CD4-positive, alpha-beta T cell (primary cell): Measurements from ENCODE around the gene ACR. TPM values are rescaled to one million over a fixed set of nuclear protein-coding genes. Genes with fewer than 3 reads are reported as not detected.

ENCODE experiments used
- ATAC-seq: fragments of 200-7000 bp; cut with Tn5 transposase; one replicate; pipeline ENCODE4 v1.10.0; 2022; ENCODE audit warnings: mild to moderate bottlenecking; ENCODE audit not compliant: poor library complexity
- CTCF ChIA-PET: fragments of 350-600 bp; sonication (Branson Sonifier 250); formaldehyde crosslinking; loops from one replicate; lab custom pipeline; 2021; ENCODE audit warnings: antibody characterized with exemption, inconsistent platforms; lab: Charles Lee
- POLR2A ChIA-PET: fragments of 350-600 bp; sonication (Branson Sonifier 250); formaldehyde crosslinking; loops from one replicate; lab custom pipeline; 2021; ENCODE audit warnings: antibody characterized with exemption, inconsistent platforms; lab: Charles Lee
- DNase-seq, 14 experiments: peaks; one replicate each; pipeline ENCODE4 v3.0.0-alpha.2; 2013 to 2020; ENCODE audit warnings: mixed read lengths in 2 of 14
- H3K27ac ChIP-seq, 2 donors: one replicate each; pipeline versions ENCODE4 v1.5.1 to v1.7.0; 2013; ENCODE audit warnings: low read length in 2 of 2, low read depth in 1 of 2, mild to moderate bottlenecking in 1 of 2
- H3K27me3 ChIP-seq, 2 experiments: 1 replicate in 1 of 2; 2 replicates in 1 of 2; pipeline versions ENCODE4 v1.6.1 to v1.7.0; 2013; ENCODE audit warnings: low read length in 2 of 2, control low read depth in 1 of 2, mild to moderate bottlenecking in 1 of 2, moderate library complexity in 1 of 2; ENCODE audit not compliant: insufficient read depth in 2 of 2, control insufficient read depth in 1 of 2
- H3K36me3 ChIP-seq: one replicate; pipeline ENCODE4 v1.6.1; 2013; ENCODE audit warnings: low read length, control low read depth; ENCODE audit not compliant: insufficient read depth
- H3K4me1 ChIP-seq: one replicate; pipeline ENCODE4 v1.6.1; 2013; ENCODE audit warnings: low read length, control low read depth; ENCODE audit not compliant: insufficient read depth
- H3K4me3 ChIP-seq: one replicate; pipeline ENCODE4 v1.5.1; 2013; ENCODE audit warnings: mild to moderate bottlenecking, low read length, moderate library complexity
- H3K9me3 ChIP-seq, 2 experiments: 1 replicate in 1 of 2; 2 replicates in 1 of 2; pipeline versions ENCODE4 v1.6.1 to v1.7.0; 2013; ENCODE audit warnings: low read length in 2 of 2, mild to moderate bottlenecking in 2 of 2, control low read depth in 1 of 2, moderate library complexity in 1 of 2; ENCODE audit not compliant: control insufficient read depth in 1 of 2, insufficient read depth in 1 of 2
- H3K27ac Mint-ChIP-seq: one replicate; pipeline ENCODE4 v1.8.0; 2020; ENCODE audit warnings: mixed read lengths
- H3K27me3 Mint-ChIP-seq: one replicate; pipeline ENCODE4 v1.8.0; 2021; ENCODE audit warnings: mixed read lengths
- H3K36me3 Mint-ChIP-seq: one replicate; pipeline ENCODE4 v1.8.0; 2021; ENCODE audit warnings: low read depth, mixed read lengths
- H3K4me1 Mint-ChIP-seq: one replicate; pipeline ENCODE4 v1.8.0; 2021; ENCODE audit warnings: low read depth, mixed read lengths
- H3K4me3 Mint-ChIP-seq: one replicate; pipeline ENCODE4 v1.8.0; 2020; ENCODE audit warnings: mild to moderate bottlenecking, mixed read lengths
- H3K9me3 Mint-ChIP-seq: one replicate; pipeline ENCODE4 v1.8.0; 2020; ENCODE audit warnings: mixed read lengths
- CTCF ChIP-seq: fragments of 200-600 bp; IDR thresholded peaks from one replicate; pipeline ENCODE4 v1.8.0; 2022; ENCODE audit warnings: antibody characterized with exemption, mild to moderate bottlenecking
- intact Hi-C, 2 experiments: fragments of 100-400 bp; cut with DNase I in 1 of 2; cut with micrococcal nuclease in 1 of 2; formaldehyde crosslinking; loops; one replicate each; pipeline versions ENCODE4 v1.15.1 to v1.9.0; 2023 to 2025; cut with DNase I, micrococcal nuclease
- total RNA-seq, 174 experiments: library from RNA in 2 of 174; stranded (reverse) in 2 of 174; gene quantifications; one replicate each; pipeline ENCODE4 v1.2.3 and lab custom pipeline; 2021 to 2026

Gene ACR
- total RNA-seq, 2 experiments from 2014 or later: not detected

- no peak for ATAC-seq
Measured at GRCh38 chr22:50734986-50735738, 2.8 kb upstream of the ACR start.

GRCh38 chr22:50735739-50736030, 2.3 kb upstream of the ACR start:
- DNase-seq (no peak), ATAC-seq (no peak)
- intact Hi-C loops: no loop called here
- Histone ChIP-seq H3K27ac (no peak overlapping the region), H3K27me3 (no peaks in the 10 kb centered on the region), H3K4me1 (peaks cover 9% of the 10 kb centered on the region), H3K4me3 (no peak overlapping the region), H3K9me3 (no peaks in the 10 kb centered on the region), H3K36me3 (no peaks in the 10 kb centered on the region)
- Mint-ChIP-seq H3K27me3 (no peaks in the 10 kb centered on the region), H3K4me3 (no peak overlapping the region), H3K36me3 (no peaks in the 10 kb centered on the region), H3K4me1 (peaks cover 4% of the 10 kb centered on the region), H3K9me3 (no peaks in the 10 kb centered on the region), H3K27ac (no peak overlapping the region)
- ChIA-PET CTCF (no interaction called here), POLR2A (no interaction called here)
- no peak for TF ChIP-seq CTCF

More at GRCh38 chr22:50734986-50735738, 2.8 kb upstream of the ACR start:
- Histone ChIP-seq H3K27ac (no peak overlapping the region), H3K4me1 (peaks cover 9% of the 10 kb centered on the region), H3K9me3 (no peaks in the 10 kb centered on the region), H3K27me3 (no peaks in the 10 kb centered on the region), H3K4me3 (no peak overlapping the region), H3K36me3 (no peaks in the 10 kb centered on the region)
- intact Hi-C loops: no loop called here
- no peak for TF ChIP-seq CTCF
- no peaks in the 10 kb centered on the region for H3K36me3 Mint-ChIP-seq
- H3K27ac Mint-ChIP-seq: no peak overlapping the region
- DNase-seq: no peak
- H3K4me3 Mint-ChIP-seq: no peak overlapping the region
- no peaks in the 10 kb centered on the region for H3K27me3 Mint-ChIP-seq
- POLR2A ChIA-PET: no interaction called here
- H3K4me1 Mint-ChIP-seq: peaks cover 4% of the 10 kb centered on the region
- H3K9me3 Mint-ChIP-seq: no peaks in the 10 kb centered on the region
- CTCF ChIA-PET: no interaction called here

- CTCF ChIA-PET: no interaction called here
- no peaks in the 10 kb centered on the region for H3K27me3 ChIP-seq
- ATAC-seq (no peak), DNase-seq (peak in 1 of 14 experiments; percentile 15)
- Mint-ChIP-seq H3K9me3 (no peaks in the 10 kb centered on the region), H3K4me3 (no peak overlapping the region), H3K27me3 (no peaks in the 10 kb centered on the region), H3K4me1 (no peaks in the 10 kb centered on the region), H3K27ac (no peak overlapping the region), H3K36me3 (no peaks in the 10 kb centered on the region)
- H3K4me3 ChIP-seq: no peak overlapping the region
- no peak overlapping the region for H3K27ac ChIP-seq
- no peaks in the 10 kb centered on the region for H3K4me1 ChIP-seq
- POLR2A ChIA-PET: no interaction called here
- intact Hi-C loops: no loop called here
- no peaks in the 10 kb centered on the region for H3K9me3 ChIP-seq
- H3K36me3 ChIP-seq: no peaks in the 10 kb centered on the region
- TF ChIP-seq CTCF: no peak
Measured at GRCh38 chr22:50738649-50739227, 734 bp downstream of the ACR start.
